ENCODE results near the gene C1QTNF12.

DNA sequence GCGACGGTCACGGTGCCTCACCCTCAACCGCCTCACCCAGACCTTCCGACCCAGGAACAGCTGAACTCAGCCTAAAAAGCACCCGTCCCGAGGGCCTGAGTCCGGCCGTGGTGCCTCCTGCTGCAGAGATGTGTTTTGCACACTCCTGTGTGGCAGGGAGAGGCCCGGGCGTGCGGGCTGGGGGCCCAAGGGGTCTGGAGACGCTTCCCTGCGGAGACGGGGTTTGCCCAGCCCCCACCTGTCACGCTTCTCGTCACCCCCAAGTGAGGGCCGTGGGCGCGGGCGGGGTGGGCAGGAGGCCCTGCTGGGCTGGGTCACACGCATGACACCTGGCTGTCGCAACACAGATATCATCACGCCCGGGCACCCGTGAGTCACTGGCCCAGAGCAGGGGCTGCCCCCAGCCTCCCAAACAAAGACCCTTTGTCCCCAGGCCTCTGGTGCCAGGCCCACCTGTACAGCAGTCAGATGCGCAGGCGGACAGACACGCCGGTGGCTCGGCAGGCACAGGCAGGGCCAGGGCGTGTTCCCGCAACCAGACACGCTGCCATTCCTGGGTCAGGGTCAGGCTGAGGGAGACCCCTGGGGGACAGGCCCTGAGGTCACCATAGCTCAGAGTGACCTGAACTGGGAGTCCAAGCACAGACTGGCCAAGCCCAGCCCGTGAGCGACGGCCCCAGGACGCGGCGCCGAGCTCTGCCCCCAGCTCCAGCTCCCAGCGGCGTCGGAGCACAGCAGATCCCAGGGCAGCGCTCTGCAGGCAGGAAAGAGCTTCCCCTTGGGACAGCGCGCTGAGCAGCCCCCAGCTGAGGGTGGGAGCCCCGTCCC lies 8.4 kb downstream of the C1QTNF12 start:
- TF ChIP-seq CTCF (IDR thresholded peaks at IDR 0.05) (no peak), POLR2A (IDR thresholded peaks at IDR 0.05) (no peak)

Measured in esophagus squamous epithelium (tissue), 4 donors.